Measurements from ENCODE around the gene TCF25.

TCF25 gene

GRCh38 chr16:89881368-89881730, 8.0 kb downstream of the TCF25 start:
- H3K4me1 ChIP-seq (ENCODE audit: control insufficient read depth in 1 of 2, insufficient read depth in 1 of 2, low read depth in 1 of 2, low read length in 1 of 2), result no peaks in the 10 kb centered on the region
- H3K27me3 ChIP-seq, result no peaks in the 10 kb centered on the region
- H3K9me3 ChIP-seq, result no peaks in the 10 kb centered on the region
- TF ChIP-seq CTCF (IDR thresholded peaks at IDR 0.05), result no peak
- no peak overlapping the region for H3K4me3 ChIP-seq (ENCODE audit: low read depth in 1 of 2, low read length in 1 of 2)
- H3K36me3 ChIP-seq, result peaks cover 79% of the 10 kb centered on the region
- H3K27ac ChIP-seq, result no peak overlapping the region

- Histone ChIP-seq H3K27me3 (no peaks in the 10 kb centered on the region), H3K4me3 (ENCODE audit: low read depth in 1 of 2, low read length in 1 of 2) (no peak overlapping the region)
Measured at GRCh38 chr16:89883346-89884040, 10.1 kb downstream of the TCF25 start.

DNA sequence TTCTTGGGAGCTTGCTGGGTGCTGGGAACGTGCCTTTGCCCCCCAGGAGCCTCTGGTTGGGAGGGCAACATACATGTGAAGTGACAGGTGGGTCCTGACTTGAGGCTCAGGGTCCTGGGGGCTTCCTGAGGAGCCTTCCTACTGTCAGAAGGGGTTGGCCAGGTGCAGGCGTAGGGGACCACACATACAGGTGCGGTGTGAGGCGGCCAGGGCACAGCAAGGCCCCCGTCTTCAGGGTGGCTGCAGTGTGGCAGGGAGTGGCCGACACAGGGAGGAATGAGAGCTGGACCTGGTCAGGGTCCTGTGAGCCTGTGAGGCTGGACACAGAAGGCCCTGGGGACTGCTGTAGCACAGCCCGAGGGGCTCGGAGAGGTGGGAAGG, 10.6 kb downstream of the TCF25 start:
- no peak overlapping the region for H3K4me3 ChIP-seq (ENCODE audit: low read depth in 1 of 2, low read length in 1 of 2)
- no peaks in the 10 kb centered on the region for H3K9me3 ChIP-seq
- no peaks in the 10 kb centered on the region for H3K4me1 ChIP-seq (ENCODE audit: control insufficient read depth in 1 of 2, insufficient read depth in 1 of 2, low read depth in 1 of 2, low read length in 1 of 2)
- no peak overlapping the region for H3K27ac ChIP-seq
- no peaks in the 10 kb centered on the region for H3K27me3 ChIP-seq
- TF ChIP-seq CTCF (IDR thresholded peaks at IDR 0.05), result no peak
- H3K36me3 ChIP-seq, result peaks cover 97% of the 10 kb centered on the region

More at GRCh38 chr16:89883346-89884040, 10.1 kb downstream of the TCF25 start:
- TF ChIP-seq CTCF (IDR thresholded peaks at IDR 0.05), result no peak
- Histone ChIP-seq H3K36me3 (peaks cover 98% of the 10 kb centered on the region), H3K27ac (no peak overlapping the region), H3K9me3 (no peaks in the 10 kb centered on the region), H3K4me1 (ENCODE audit: control insufficient read depth in 1 of 2, insufficient read depth in 1 of 2, low read depth in 1 of 2, low read length in 1 of 2) (no peaks in the 10 kb centered on the region)

GRCh38 chr16:89887243-89887642, 13.9 kb downstream of the TCF25 start:
- no peak overlapping the region for H3K27ac ChIP-seq
- TF ChIP-seq CTCF (IDR thresholded peaks at IDR 0.05), result no peak
- no peaks in the 10 kb centered on the region for H3K9me3 ChIP-seq
- no peaks in the 10 kb centered on the region for H3K27me3 ChIP-seq
- no peaks in the 10 kb centered on the region for H3K4me1 ChIP-seq (ENCODE audit: control insufficient read depth in 1 of 2, insufficient read depth in 1 of 2, low read depth in 1 of 2, low read length in 1 of 2)
- H3K36me3 ChIP-seq, result peaks cover 97% of the 10 kb centered on the region
- H3K4me3 ChIP-seq (ENCODE audit: low read depth in 1 of 2, low read length in 1 of 2), result no peak overlapping the region

DNA sequence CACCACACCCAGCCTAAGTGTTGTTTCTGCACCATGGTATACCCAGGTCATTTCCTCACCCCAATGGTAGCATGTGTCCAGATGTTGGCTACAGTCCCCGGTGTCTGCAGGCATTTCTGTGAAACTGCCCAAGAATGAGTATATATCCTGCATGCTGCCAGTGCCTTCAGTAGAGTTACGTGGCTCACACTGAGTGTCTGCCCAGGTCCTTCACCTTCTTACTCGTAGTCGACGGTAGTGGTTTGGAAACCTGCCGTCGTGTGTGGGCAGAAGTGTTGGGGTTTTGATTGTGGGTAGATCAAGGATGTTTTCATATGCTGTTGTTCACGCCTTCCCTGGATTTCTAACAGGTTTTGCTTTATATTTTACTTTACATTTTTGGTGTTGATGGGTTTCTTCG, 16.8 kb downstream of the TCF25 start:
- TF ChIP-seq CTCF (IDR thresholded peaks at IDR 0.05), result no peak
- H3K9me3 ChIP-seq, result no peaks in the 10 kb centered on the region
- H3K4me3 ChIP-seq (ENCODE audit: low read depth in 1 of 2, low read length in 1 of 2), result no peak overlapping the region
- H3K27ac ChIP-seq, result no peak overlapping the region
- peaks cover 97% of the 10 kb centered on the region for H3K36me3 ChIP-seq
- H3K4me1 ChIP-seq (ENCODE audit: control insufficient read depth in 1 of 2, insufficient read depth in 1 of 2, low read depth in 1 of 2, low read length in 1 of 2), result no peaks in the 10 kb centered on the region
- H3K27me3 ChIP-seq, result no peaks in the 10 kb centered on the region

All from neutrophil (primary cell).